ENCODE results near the gene CDT1. TPM values are rescaled to one million over a fixed set of nuclear protein-coding genes. Genes with fewer than 3 reads are reported as not detected.
A peak's percentile ranks its signal among the peaks of the same experiment; 100 is the strongest.

The CDT1 gene
- total RNA-seq, 4 donors from 2014 or later = 2.9 to 14.7 (median 7.9) TPM

DNA sequence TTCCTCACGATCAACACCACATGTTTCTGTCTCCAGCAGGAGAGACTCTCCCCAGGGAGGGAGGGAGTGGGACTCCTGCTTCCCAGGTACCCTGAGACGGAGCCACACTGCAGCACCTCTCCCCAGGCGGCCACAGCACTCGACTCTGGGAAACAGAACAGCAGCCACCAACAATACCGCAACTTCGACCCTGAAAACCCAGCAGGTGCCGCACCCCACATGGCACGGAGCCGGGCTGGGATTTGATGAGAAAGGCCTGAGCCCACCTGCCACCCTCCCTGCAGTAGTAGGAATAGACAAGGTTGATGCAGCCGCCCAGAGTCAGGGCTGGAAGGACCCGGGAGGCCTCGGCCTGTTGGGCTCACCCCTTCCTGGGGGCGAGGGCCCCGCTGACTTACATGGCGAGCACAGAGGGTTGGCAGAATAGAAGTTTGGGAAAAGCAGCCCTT, 38.7 kb downstream of the CDT1 start:
- WGBS, 2 donors = 90 to 96% methylated on average over 15 of the region's 15 CpGs
- no peak overlapping the region for H3K4me3 ChIP-seq (ENCODE audit: low read depth, poor library complexity, severe bottlenecking)
- TF ChIP-seq POLR2A (IDR thresholded peaks at IDR 0.05) = no peak
- TF ChIP-seq, protein P1, sequence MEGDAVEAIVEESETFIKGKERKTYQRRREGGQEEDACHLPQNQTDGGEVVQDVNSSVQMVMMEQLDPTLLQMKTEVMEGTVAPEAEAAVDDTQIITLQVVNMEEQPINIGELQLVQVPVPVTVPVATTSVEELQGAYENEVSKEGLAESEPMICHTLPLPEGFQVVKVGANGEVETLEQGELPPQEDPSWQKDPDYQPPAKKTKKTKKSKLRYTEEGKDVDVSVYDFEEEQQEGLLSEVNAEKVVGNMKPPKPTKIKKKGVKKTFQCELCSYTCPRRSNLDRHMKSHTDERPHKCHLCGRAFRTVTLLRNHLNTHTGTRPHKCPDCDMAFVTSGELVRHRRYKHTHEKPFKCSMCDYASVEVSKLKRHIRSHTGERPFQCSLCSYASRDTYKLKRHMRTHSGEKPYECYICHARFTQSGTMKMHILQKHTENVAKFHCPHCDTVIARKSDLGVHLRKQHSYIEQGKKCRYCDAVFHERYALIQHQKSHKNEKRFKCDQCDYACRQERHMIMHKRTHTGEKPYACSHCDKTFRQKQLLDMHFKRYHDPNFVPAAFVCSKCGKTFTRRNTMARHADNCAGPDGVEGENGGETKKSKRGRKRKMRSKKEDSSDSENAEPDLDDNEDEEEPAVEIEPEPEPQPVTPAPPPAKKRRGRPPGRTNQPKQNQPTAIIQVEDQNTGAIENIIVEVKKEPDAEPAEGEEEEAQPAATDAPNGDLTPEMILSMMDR (IDR thresholded peaks at IDR 0.05) = no peak
- intact Hi-C loops (cut with DNase I; ENCODE audit: low total_unique reads) = no loop called here
- no peak for DNase-seq (ENCODE audit: low spot score in 2 of 2)

DNA sequence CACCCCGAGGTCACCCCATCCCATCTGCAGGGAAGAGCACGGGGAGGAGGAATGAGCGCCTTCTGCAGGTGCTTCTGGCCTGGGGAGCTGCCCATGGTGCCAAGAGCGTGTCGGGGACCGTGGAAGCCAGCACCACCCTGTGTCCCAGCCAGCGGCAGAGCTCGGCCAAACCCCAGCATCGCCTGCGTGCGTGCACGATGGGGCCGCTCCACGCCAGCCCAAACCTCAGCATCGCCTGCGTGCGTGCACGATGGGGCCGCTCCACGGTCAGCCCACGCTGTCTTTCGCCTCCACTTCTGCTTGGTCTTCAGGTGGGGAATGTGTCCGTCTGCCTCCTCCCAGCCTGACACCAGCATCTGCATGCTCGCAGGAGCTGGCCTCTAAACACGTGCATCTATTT, 39.2 kb downstream of the CDT1 start:
- intact Hi-C loops (cut with DNase I; ENCODE audit: low total_unique reads) = no loop called here
- DNase-seq (ENCODE audit: low spot score in 2 of 2) = no peak
- 93 to 95% methylated on average over 25 of the region's 25 CpGs for WGBS, 2 donors
- H3K4me3 ChIP-seq (ENCODE audit: low read depth, poor library complexity, severe bottlenecking) = no peak overlapping the region
- TF ChIP-seq, protein P1 (IDR thresholded peaks at IDR 0.05) = no peak
- TF ChIP-seq POLR2A (IDR thresholded peaks at IDR 0.05) = no peak

DNA sequence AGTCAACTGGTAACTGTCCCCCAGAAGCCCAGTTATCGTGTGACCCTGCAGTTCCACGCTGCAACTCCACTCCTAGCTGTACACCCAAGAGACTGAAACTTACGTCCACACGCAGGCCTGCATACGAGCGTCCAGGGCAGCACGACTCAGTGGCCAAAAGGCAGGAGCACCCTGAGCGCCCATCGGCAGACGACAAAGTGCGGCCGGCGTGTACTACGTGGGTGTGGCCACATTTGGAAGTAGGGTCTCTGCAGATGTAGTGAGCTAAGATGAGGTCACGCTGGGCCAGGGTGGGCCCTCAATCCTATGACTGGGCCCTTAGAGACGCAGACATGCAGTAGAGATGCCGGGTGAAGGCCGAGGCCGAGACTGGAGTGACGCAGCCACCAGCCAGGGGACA, 39.7 kb downstream of the CDT1 start:
- TF ChIP-seq, protein P1 (IDR thresholded peaks at IDR 0.05) = no peak
- TF ChIP-seq POLR2A (IDR thresholded peaks at IDR 0.05) = no peak
- H3K4me3 ChIP-seq (ENCODE audit: low read depth, poor library complexity, severe bottlenecking) = no peak overlapping the region
- DNase-seq (ENCODE audit: low spot score in 2 of 2) = no peak
- intact Hi-C loops (cut with DNase I; ENCODE audit: low total_unique reads) = no loop called here
- WGBS, 2 donors = 94 to 95% methylated on average over 20 of the region's 20 CpGs

DNA sequence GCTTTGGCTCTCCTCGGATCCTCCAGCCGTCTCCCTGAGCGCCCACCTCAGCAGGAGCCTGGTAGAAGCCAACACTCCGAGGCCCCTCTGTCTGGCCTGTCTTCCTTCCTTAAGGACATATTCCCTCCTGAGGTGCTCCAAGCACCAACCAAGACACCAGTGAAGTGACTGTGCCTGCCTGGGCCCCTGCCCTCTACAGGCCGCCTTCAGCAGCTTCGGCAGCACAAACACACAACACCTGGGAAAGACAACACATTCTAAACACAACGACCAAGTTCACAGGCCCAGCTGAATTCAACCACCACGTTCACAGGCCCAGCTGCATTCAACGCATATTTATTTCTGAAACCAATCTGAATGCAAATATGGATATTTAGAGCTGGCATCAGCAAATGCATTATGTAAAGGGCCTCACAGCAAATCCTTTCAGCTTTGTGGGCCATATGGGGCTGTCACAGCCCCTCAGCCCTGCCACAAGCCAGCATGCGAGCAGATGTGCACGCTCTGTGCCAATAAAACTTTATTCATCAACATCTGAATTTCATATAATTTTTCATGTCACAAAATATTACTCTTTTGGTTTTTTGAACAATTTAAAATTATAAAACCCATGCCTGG, 40.9 kb downstream of the CDT1 start:
- 64 to 72% methylated on average over 11 of the region's 11 CpGs for WGBS, 2 donors
- no peak for TF ChIP-seq POLR2A (IDR thresholded peaks at IDR 0.05)
- TF ChIP-seq, protein P1 (IDR thresholded peaks at IDR 0.05) = no peak
- no peak overlapping the region for H3K4me3 ChIP-seq (ENCODE audit: low read depth, poor library complexity, severe bottlenecking)
- no peak for DNase-seq (ENCODE audit: low spot score in 2 of 2)
- intact Hi-C loops (cut with DNase I; ENCODE audit: low total_unique reads) = no loop called here

DNA sequence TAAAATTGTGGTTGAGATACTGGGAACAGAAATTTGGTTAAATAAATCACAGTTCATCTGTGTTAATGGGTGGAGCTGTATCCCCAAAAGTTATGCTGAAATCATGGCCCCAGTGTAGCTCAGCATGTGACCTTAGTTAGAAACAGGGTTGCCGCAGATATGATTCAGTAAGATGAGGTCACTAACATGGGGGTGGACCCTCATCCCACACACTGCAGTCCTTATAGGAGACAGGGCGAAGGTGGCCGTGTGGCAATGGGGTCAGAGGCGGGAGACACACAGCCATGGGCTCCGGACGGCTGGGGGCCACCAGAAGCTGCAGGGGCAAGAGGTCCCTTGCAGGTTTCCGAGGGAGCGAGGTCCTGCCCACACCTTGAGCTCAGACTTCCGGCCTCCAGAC, 42.5 kb downstream of the CDT1 start:
- no peak for DNase-seq (ENCODE audit: low spot score in 2 of 2)
- H3K4me3 ChIP-seq (ENCODE audit: low read depth, poor library complexity, severe bottlenecking) = no peak overlapping the region
- 93 to 94% methylated on average over 9 of the region's 9 CpGs for WGBS, 2 donors
- TF ChIP-seq, protein P1 (IDR thresholded peaks at IDR 0.05) = no peak
- no peak for TF ChIP-seq POLR2A (IDR thresholded peaks at IDR 0.05)
- intact Hi-C loops (cut with DNase I; ENCODE audit: low total_unique reads) = no loop called here

DNA sequence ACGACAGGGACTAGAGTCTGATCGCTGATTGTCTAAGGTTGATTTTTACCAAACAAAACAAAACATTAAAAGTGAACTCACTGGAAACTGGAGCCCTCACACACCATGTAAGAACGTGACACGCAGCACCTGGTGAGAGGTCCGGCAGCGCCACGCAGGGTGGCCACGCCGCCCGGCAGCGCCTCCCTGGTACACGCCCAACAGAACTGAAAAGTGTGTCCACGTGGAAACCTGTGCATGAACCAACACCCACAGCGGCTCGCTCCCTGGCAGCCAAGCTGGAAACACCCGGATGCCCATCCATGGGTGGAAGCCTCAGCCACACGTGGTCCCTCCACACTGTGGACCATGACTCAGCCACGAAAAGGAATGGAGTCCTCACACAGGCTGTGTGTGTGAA, 44.1 kb downstream of the CDT1 start:
- intact Hi-C loops (cut with DNase I; ENCODE audit: low total_unique reads) = no loop called here
- H3K4me3 ChIP-seq (ENCODE audit: low read depth, poor library complexity, severe bottlenecking) = no peak overlapping the region
- DNase-seq (ENCODE audit: low spot score in 2 of 2) = peak in 1 of 2 donors; percentile 82
- WGBS, 2 donors = 86 to 95% methylated on average over 17 to 18 of the region's 18 CpGs
- TF ChIP-seq, protein P1 (IDR thresholded peaks at IDR 0.05) = no peak
- no peak for TF ChIP-seq POLR2A (IDR thresholded peaks at IDR 0.05)
